Keratinocyte (primary cell): ENCODE data around the gene DCLK1. TPM values are rescaled to one million over a fixed set of nuclear protein-coding genes. Genes with fewer than 3 reads are reported as not detected.

ENCODE experiments used
- DNase-seq: peaks from one replicate; pipeline ENCODE4 v3.0.0-alpha.2; 2011; ENCODE audit warnings: low read depth, missing footprints, low spot score
- FAIRE-seq: peaks from 2 replicates; lab custom pipeline; 2011; peaks lifted over from hg19 to GRCh38; lab: Jason Lieb, UNC
- H2AFZ ChIP-seq: 2 replicates; pipeline ENCODE4 v1.6.0; 2012; ENCODE audit warnings: low read length, control low read depth, inconsistent platforms; ENCODE audit not compliant: control insufficient read depth
- H3K27ac ChIP-seq: 2 replicates; pipeline ENCODE4 v1.5.1; 2011; ENCODE audit warnings: low read length; ENCODE audit not compliant: control insufficient read depth, insufficient read depth
- H3K27me3 ChIP-seq: 3 replicates; pipeline ENCODE4 v1.6.0; 2011; ENCODE audit warnings: low read length; ENCODE audit not compliant: control insufficient read depth, insufficient read depth; ENCODE audit errors: extremely low read depth
- H3K36me3 ChIP-seq, 2 experiments: 2 replicates in 1 of 2; 3 replicates in 1 of 2; pipeline ENCODE4 v1.5.1; 2011; ENCODE audit warnings: low read length in 2 of 2, mild to moderate bottlenecking in 1 of 2; ENCODE audit not compliant: control insufficient read depth in 2 of 2, insufficient read depth in 2 of 2; ENCODE audit errors: extremely low read depth in 1 of 2
- H3K4me1 ChIP-seq: 3 replicates; pipeline ENCODE4 v1.5.1; 2011; ENCODE audit warnings: low read length; ENCODE audit not compliant: control insufficient read depth, insufficient read depth; ENCODE audit errors: extremely low read depth
- H3K4me2 ChIP-seq: 3 replicates; pipeline ENCODE4 v1.6.0; 2011; ENCODE audit warnings: low read depth, low read length; ENCODE audit not compliant: control insufficient read depth, insufficient read depth; ENCODE audit errors: extremely low read depth
- H3K4me3 ChIP-seq, 3 experiments: fragments of 200-600 bp in 1 of 3; sonication (generic) in 1 of 3; 2 replicates in 2 of 3; 3 replicates in 1 of 3; pipeline ENCODE4 v1.5.1; 2011 to 2016; ENCODE audit warnings: low read length in 3 of 3, mild to moderate bottlenecking in 3 of 3, control low read depth in 2 of 3, inconsistent platforms in 1 of 3, low read depth in 1 of 3, mixed read lengths in 1 of 3, mixed run types in 1 of 3, moderate library complexity in 1 of 3; ENCODE audit not compliant: control insufficient read depth in 2 of 3, insufficient read depth in 2 of 3; ENCODE audit errors: extremely low read depth in 1 of 3
- H3K79me2 ChIP-seq: 2 replicates; pipeline ENCODE4 v1.6.0; 2012; ENCODE audit warnings: low read length; ENCODE audit not compliant: control insufficient read depth, insufficient read depth
- H3K9ac ChIP-seq: 3 replicates; pipeline ENCODE4 v1.6.0; 2011; ENCODE audit warnings: low read length; ENCODE audit not compliant: control insufficient read depth, insufficient read depth; ENCODE audit errors: extremely low read depth
- H3K9me1 ChIP-seq: 3 replicates; pipeline ENCODE4 v1.6.0; 2011; ENCODE audit warnings: low read length; ENCODE audit not compliant: control insufficient read depth, insufficient read depth; ENCODE audit errors: extremely low read depth
- H3K9me3 ChIP-seq: 2 replicates; pipeline ENCODE4 v1.5.1; 2012; ENCODE audit warnings: low read depth, low read length; ENCODE audit not compliant: control insufficient read depth
- H4K20me1 ChIP-seq: 3 replicates; pipeline ENCODE4 v1.6.0; 2011; ENCODE audit warnings: low read length; ENCODE audit not compliant: control insufficient read depth, insufficient read depth; ENCODE audit errors: extremely low read depth
- CTCF ChIP-seq, 3 experiments: IDR thresholded peaks in 1 of 3; conservative IDR thresholded peaks in 1 of 3; optimal IDR thresholded peaks in 1 of 3; 2 replicates in 2 of 3; 3 replicates in 1 of 3; pipeline versions ENCODE3 to v1.5.1; 2011; ENCODE audit warnings: low read length in 3 of 3, mild to moderate bottlenecking in 3 of 3, moderate library complexity in 2 of 3, control low read depth in 1 of 3, inconsistent platforms in 1 of 3; ENCODE audit not compliant: insufficient read depth in 2 of 3; ENCODE audit errors: extremely low read depth in 1 of 3
- EZH2 ChIP-seq: IDR thresholded peaks from one replicate; pipeline ENCODE4 v1.6.1; 2012; ENCODE audit warnings: inconsistent platforms, mild to moderate bottlenecking, low read length, moderate library complexity
- dilution Hi-C: fragments of 300-500 bp; cut with MboI; formaldehyde crosslinking; loops from one replicate; pipeline ENCODE4 v1.7.0; 2020; ENCODE audit warnings: low sequenced_read_pairs; ENCODE audit not compliant: extremely low pct_ligation_motif_present
- polyA plus RNA-seq, 5 experiments: library from polyadenylated mRNA; depleted of rRNA in 3 of 5; stranded (reverse) in 3 of 5; stranded (forward) in 1 of 5; unstranded in 1 of 5; fragments of >200 nt; gene quantifications; 1 replicate in 1 of 5; 2 replicates in 3 of 5; 3 replicates in 1 of 5; pipeline versions ENCODE4 v1.2.1 to v1.2.3, GENCODE V29; 2011 to 2012; ENCODE audit warnings: missing spikeins in 2 of 5, low read depth in 1 of 5, low replicate concordance in 1 of 5

DCLK1 gene
- polyA plus RNA-seq, 1 donor (not counting 4 experiments of a cell fraction or from before 2014, with no cell fraction given): 0.04 TPM

- no peak for TF ChIP-seq CTCF (optimal IDR thresholded peaks at IDR 0.05 in 1 of 3, IDR thresholded peaks at IDR 0.05 in 1 of 3, conservative IDR thresholded peaks at IDR 0.05 in 1 of 3; ENCODE audit: extremely low read depth in 1 of 3, insufficient read depth in 2 of 3, low read length in 3 of 3)
- TF ChIP-seq EZH2: no peak
- H3K4me2 ChIP-seq: peak overlapping the region; percentile 31
- H3K27me3 ChIP-seq: no peaks in the 10 kb centered on the region
- H3K4me3 ChIP-seq: no peak overlapping the region
- H4K20me1 ChIP-seq: no peaks in the 10 kb centered on the region
- H3K4me1 ChIP-seq: peaks cover 4% of the 10 kb centered on the region
- no peak overlapping the region for H3K9ac ChIP-seq
- H3K27ac ChIP-seq: no peak overlapping the region
- DNase-seq (no peak), FAIRE-seq (no peak)
- H3K79me2 ChIP-seq: no peaks in the 10 kb centered on the region
- H3K9me3 ChIP-seq: no peaks in the 10 kb centered on the region
- H2AFZ ChIP-seq: no peak overlapping the region
- dilution Hi-C loops: no loop called here
- H3K9me1 ChIP-seq: no peaks in the 10 kb centered on the region
- H3K36me3 ChIP-seq: no peaks in the 10 kb centered on the region
Measured at GRCh38 chr13:35856084-35856483, 275.1 kb downstream of the DCLK1 start.

DNA sequence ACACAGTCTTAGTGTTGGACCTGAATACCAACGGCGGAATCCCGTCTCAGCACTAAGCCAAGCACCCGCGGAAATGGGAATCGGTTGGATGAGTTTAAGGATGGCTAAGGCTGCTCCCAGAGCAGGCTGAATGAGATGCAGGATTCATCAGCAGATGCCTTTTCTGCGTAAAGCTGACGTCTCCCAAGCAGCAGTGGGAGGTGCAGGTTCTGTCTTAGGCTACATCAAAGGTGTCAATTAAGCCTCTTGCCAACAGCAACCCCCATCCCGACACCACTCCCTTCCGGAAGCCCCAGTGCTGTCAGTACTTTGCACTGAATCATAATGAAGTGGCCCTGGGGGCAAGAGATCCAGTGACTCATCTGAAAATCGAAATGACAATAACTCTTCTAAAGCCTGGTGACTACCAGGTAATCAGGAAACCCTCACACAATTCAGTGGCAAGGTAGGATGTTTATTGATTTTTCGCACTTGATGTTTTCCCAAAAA lies 275.6 kb downstream of the DCLK1 start:
- dilution Hi-C loops: no loop called here
- Histone ChIP-seq H3K79me2 (no peaks in the 10 kb centered on the region), H3K4me3 (peak overlapping the region in 1 of 3 experiments; percentile 11), H3K9ac (no peak overlapping the region), H3K4me2 (peak overlapping the region; percentile 31), H3K9me1 (no peaks in the 10 kb centered on the region), H3K27ac (no peak overlapping the region), H4K20me1 (no peaks in the 10 kb centered on the region), H3K36me3 (no peaks in the 10 kb centered on the region), H2AFZ (peak overlapping the region; percentile 11), H3K27me3 (no peaks in the 10 kb centered on the region), H3K4me1 (peaks cover 4% of the 10 kb centered on the region), H3K9me3 (no peaks in the 10 kb centered on the region)
- TF ChIP-seq EZH2 (no peak), CTCF (optimal IDR thresholded peaks at IDR 0.05 in 1 of 3, IDR thresholded peaks at IDR 0.05 in 1 of 3, conservative IDR thresholded peaks at IDR 0.05 in 1 of 3; ENCODE audit: extremely low read depth in 1 of 3, insufficient read depth in 2 of 3, low read length in 3 of 3) (no peak)
- FAIRE-seq (peak; percentile 70), DNase-seq (peak; percentile 48)
